Osteocyte (in vitro differentiated cells): ENCODE measurements around the gene PEMT. TPM values are rescaled to one million over a fixed set of nuclear protein-coding genes. Genes with fewer than 3 reads are reported as not detected.

Source experiments
- DNase-seq: peaks from one replicate; pipeline ENCODE4 v3.0.0; 2021; ENCODE audit warnings: mixed read lengths; ENCODE audit not compliant: unreplicated experiment; ENCODE audit errors: extremely low spot score
- H3K27ac Mint-ChIP-seq: one replicate; pipeline ENCODE4 v1.8.0; 2021; ENCODE audit warnings: mild to moderate bottlenecking, mixed read lengths; ENCODE audit not compliant: unreplicated experiment
- H3K27me3 Mint-ChIP-seq: one replicate; pipeline ENCODE4 v1.8.0; 2021; ENCODE audit warnings: mixed read lengths; ENCODE audit not compliant: unreplicated experiment
- H3K36me3 Mint-ChIP-seq: one replicate; pipeline ENCODE4 v1.8.0; 2021; ENCODE audit warnings: mixed read lengths; ENCODE audit not compliant: unreplicated experiment
- H3K4me1 Mint-ChIP-seq: one replicate; pipeline ENCODE4 v1.8.0; 2021; ENCODE audit warnings: mixed read lengths; ENCODE audit not compliant: unreplicated experiment
- H3K4me3 Mint-ChIP-seq: one replicate; pipeline ENCODE4 v1.8.0; 2021; ENCODE audit warnings: mild to moderate bottlenecking, moderate library complexity, mixed read lengths; ENCODE audit not compliant: unreplicated experiment
- H3K9me3 Mint-ChIP-seq: one replicate; pipeline ENCODE4 v1.8.0; 2021; ENCODE audit warnings: mixed read lengths; ENCODE audit not compliant: unreplicated experiment
- total RNA-seq: library from RNA; stranded (reverse); gene quantifications from 2 replicates; pipeline ENCODE4 v1.2.1, GENCODE V29; 2021
- TF ChIP-seq, protein P1 (sequence below): fragments of 200-600 bp; sonication (generic); IDR thresholded peaks from 2 replicates; pipeline ENCODE4 v1.5.0; 2021; ENCODE audit warnings: antibody characterized with exemption, mild to moderate bottlenecking, moderate library complexity

The PEMT gene
- total RNA-seq, 1 donor from 2014 or later: 25.6 TPM

DNA sequence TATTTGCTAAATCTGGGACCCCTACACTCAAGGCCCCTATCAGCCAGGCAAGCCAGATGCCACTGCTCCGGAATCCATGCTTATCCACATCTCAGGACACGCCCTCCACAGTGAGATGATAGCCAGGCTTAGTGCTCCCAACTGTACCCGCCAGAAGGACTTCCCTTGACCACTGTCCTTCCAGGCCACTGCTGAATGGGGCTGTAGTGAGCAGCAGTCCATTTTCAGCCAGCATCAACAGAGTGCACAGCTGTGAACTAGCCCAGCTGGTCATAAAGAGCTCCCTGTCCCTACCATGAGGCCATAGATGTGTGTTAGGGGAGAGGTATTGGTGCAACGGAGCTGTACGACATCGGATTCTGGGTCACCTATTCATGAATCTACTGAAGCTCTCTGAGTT, 127.7 kb downstream of the PEMT start:
- H3K27me3 Mint-ChIP-seq: peaks cover 44% of the 10 kb centered on the region
- no peak for DNase-seq
- no peak overlapping the region for H3K27ac Mint-ChIP-seq
- H3K4me3 Mint-ChIP-seq: no peak overlapping the region
- TF ChIP-seq, protein P1, sequence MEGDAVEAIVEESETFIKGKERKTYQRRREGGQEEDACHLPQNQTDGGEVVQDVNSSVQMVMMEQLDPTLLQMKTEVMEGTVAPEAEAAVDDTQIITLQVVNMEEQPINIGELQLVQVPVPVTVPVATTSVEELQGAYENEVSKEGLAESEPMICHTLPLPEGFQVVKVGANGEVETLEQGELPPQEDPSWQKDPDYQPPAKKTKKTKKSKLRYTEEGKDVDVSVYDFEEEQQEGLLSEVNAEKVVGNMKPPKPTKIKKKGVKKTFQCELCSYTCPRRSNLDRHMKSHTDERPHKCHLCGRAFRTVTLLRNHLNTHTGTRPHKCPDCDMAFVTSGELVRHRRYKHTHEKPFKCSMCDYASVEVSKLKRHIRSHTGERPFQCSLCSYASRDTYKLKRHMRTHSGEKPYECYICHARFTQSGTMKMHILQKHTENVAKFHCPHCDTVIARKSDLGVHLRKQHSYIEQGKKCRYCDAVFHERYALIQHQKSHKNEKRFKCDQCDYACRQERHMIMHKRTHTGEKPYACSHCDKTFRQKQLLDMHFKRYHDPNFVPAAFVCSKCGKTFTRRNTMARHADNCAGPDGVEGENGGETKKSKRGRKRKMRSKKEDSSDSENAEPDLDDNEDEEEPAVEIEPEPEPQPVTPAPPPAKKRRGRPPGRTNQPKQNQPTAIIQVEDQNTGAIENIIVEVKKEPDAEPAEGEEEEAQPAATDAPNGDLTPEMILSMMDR: no peak
- no peaks in the 10 kb centered on the region for H3K4me1 Mint-ChIP-seq
- no peaks in the 10 kb centered on the region for H3K36me3 Mint-ChIP-seq
- peaks cover 9% of the 10 kb centered on the region for H3K9me3 Mint-ChIP-seq

DNA sequence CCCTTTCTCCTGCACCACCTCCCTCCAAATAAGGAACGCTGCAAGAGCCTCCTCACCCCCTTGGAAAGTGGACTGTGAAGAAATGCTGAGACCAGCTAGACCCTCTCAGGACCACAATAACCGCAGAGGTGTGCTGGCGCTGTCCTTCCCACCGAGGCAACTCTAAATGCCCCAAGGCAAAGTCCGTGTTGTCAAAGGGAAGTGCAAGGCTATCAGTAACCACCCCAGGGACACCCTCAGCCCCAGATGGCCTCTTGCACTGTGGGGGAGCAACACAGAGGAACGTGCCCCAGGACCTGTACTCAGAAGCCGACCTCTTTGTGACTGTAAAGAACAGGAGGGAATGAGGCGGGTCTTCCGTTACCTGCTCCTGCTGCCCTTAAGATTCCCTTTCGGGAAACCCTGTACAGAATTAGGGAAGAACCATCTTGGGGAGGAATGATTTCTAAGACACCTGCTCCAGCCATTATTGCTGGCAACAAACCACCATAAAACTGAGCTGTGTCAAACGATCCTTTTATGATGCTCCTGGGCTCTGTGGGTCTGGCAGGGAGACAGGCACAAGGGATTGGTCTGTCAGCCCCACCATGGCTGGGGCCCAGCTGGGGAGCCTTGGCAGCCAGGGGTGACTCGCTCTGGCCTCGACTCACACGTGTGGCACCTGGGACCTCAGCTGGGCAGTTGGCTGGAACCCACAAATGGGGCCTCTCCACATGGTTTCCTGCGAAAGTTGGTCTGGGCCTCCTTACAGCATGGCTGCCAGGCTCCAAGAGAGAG, 129.3 kb downstream of the PEMT start:
- Mint-ChIP-seq H3K36me3 (no peaks in the 10 kb centered on the region), H3K27ac (no peak overlapping the region)

DNA sequence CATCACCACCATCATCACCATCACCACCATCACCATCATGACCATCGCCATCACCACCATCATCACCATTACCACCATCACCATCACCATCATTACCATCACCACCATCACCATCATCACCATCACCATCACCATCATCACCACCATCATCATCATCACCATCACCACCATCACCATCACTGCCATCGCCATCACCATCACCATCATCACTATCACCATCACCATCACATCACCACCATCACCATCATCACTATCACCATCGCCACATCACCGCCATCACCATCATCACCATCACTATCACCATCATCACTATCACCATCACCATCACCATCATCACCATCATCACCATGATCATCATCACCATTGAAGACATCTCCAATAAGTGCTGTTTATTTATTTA, 131.5 kb downstream of the PEMT start:
- Mint-ChIP-seq H3K27ac (no peak overlapping the region), H3K27me3 (peaks cover 35% of the 10 kb centered on the region), H3K36me3 (no peaks in the 10 kb centered on the region), H3K4me3 (no peak overlapping the region), H3K4me1 (no peaks in the 10 kb centered on the region), H3K9me3 (peaks cover 9% of the 10 kb centered on the region)
- TF ChIP-seq, protein P1: no peak
- DNase-seq: no peak

More for the DNA sequence above, 129.3 kb downstream of the PEMT start:
- Mint-ChIP-seq H3K27me3 (peaks cover 37% of the 10 kb centered on the region), H3K9me3 (peaks cover 9% of the 10 kb centered on the region), H3K4me1 (no peaks in the 10 kb centered on the region), H3K4me3 (no peak overlapping the region)
- TF ChIP-seq, protein P1: no peak
- DNase-seq: no peak

DNA sequence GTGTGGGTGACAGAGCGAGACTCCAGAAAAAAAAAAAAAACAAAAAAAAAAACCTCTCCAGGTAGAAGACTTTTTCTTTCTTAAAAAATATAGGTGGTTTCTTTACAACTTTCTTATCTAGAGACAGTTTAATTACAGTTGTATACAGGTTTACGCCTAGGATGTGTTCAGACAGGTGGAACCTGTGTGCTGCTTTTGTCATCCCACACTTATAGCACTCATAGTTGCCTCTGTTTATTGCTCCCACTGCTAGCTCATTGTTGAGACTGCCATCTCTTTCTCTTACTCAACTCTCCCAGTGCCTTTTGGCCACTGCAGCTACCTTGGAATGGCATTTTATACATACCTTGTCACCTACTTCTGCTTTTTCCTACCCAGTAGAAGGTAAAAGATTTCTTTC, 133.8 kb downstream of the PEMT start:
- TF ChIP-seq, protein P1: no peak
- Mint-ChIP-seq H3K36me3 (no peaks in the 10 kb centered on the region), H3K9me3 (peaks cover 9% of the 10 kb centered on the region), H3K27me3 (peaks cover 35% of the 10 kb centered on the region), H3K27ac (no peak overlapping the region), H3K4me1 (no peaks in the 10 kb centered on the region), H3K4me3 (no peak overlapping the region)
- no peak for DNase-seq

DNA sequence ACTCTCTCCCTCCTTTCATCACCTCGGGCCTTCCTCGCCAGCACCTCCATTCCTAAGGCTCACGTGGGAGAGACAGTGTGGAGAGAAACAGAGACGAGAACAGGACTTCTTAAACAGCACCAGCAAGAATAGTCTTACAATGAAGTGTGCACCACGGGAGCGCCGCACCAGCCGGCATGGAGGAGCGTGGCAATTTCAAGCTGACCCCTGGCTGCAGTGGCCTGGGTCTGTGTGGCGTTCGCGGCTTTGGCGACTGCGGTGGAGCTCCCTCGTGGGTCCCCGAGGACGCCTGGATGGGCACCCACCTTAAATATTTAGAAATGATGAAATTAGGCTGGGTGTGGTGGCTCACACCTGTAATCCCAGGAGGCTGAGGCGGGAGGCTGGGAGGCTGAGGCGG, 135.3 kb downstream of the PEMT start:
- Mint-ChIP-seq H3K4me1 (no peaks in the 10 kb centered on the region), H3K9me3 (peaks cover 9% of the 10 kb centered on the region), H3K27ac (no peak overlapping the region), H3K27me3 (peaks cover 41% of the 10 kb centered on the region), H3K36me3 (no peaks in the 10 kb centered on the region), H3K4me3 (no peak overlapping the region)
- TF ChIP-seq, protein P1: no peak
- no peak for DNase-seq

Other genes with a start within 250 kb of the PEMT start
- gene MED9, start 114.7 kb downstream of the PEMT start, total RNA-seq: 12.1 and 13.2 TPM in 2 replicates
- 1.2 and 1.6 TPM in 2 replicates for gene RASD1, start 95.3 kb downstream of the PEMT start, total RNA-seq
- 40.0 and 40.1 TPM in 2 replicates for gene RAI1, start 89.8 kb upstream of the PEMT start, total RNA-seq
- 78.0 and 86.9 TPM in 2 replicates for gene SREBF1, start 245.3 kb upstream of the PEMT start, total RNA-seq